ENCODE measurements around the gene MYO1A. TPM values are rescaled to one million over a fixed set of nuclear protein-coding genes. Genes with fewer than 3 reads are reported as not detected.

The MYO1A gene
- total RNA-seq, 4 donors from 2014 or later, result 0.56 to 1.2 TPM; not detected in 2

GRCh38 chr12:57090924-57091637, 41.2 kb upstream of the MYO1A start:
- intact Hi-C loops (cut with DNase I; ENCODE audit: low total_unique reads) (loop anchor here (2.0 kb wide), 1 partner anchor 22 kb away; no protein-coding TSS in a partner anchor), in situ Hi-C loops (cut with MboI; ENCODE audit: low sequenced_read_pairs in 4 of 4) (no loop called here)
- peaks cover 0 to 33% of the 10 kb centered on the region in 2 donors for H3K4me1 ChIP-seq
- no peak for TF ChIP-seq POLR2A (IDR thresholded peaks at IDR 0.05)
- no peak for TF ChIP-seq CTCF (IDR thresholded peaks at IDR 0.05 in 4 of 5, conservative IDR thresholded peaks at IDR 0.05 in 1 of 5)
- H3K4me3 ChIP-seq, result peak overlapping the region in 2 of 4 donors; percentile 9 to 85
- peak overlapping the region in 3 of 4 donors; percentile 82 to 95 (median 94) for H3K27ac ChIP-seq
- ATAC-seq, result no peak
- no peaks in the 10 kb centered on the region for H3K9me3 ChIP-seq
- no peaks in the 10 kb centered on the region for H3K27me3 ChIP-seq
- DNase-seq, result no peak
- H3K36me3 ChIP-seq, result peaks cover 0 to 12% of the 10 kb centered on the region in 2 donors

DNA sequence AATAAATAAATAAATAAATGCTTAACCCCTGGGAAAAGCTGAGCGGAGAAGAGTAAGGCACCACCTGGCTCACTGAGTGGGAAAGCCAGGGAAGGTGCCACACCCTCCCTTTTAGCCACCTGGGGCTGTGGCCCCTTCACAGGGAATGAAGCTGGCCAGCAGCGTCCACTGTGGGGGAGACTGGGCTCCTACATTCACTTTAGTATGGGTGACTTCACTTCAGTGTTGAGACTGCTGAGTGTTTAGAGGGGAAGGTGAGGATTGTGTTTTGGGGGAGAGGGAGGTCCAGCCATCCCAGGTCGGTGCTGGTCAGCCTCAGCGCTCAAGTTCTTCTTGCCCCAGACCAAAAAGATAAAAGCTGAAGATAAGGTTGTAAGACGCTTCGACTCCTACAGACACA, 40.6 kb upstream of the MYO1A start:
- Histone ChIP-seq H3K36me3 (peaks cover 0 to 12% of the 10 kb centered on the region in 2 donors), H3K4me1 (peaks cover 0 to 33% of the 10 kb centered on the region in 2 donors), H3K9me3 (no peaks in the 10 kb centered on the region), H3K27ac (peak overlapping the region; percentile 82 to 97 (median 94)), H3K27me3 (no peaks in the 10 kb centered on the region), H3K4me3 (peak overlapping the region; percentile 84 to 87 (median 85))
- in situ Hi-C loops (cut with MboI; ENCODE audit: low sequenced_read_pairs in 4 of 4) (no loop called here), intact Hi-C loops (cut with DNase I; ENCODE audit: low total_unique reads) (loop anchor here (2.0 kb wide), 1 partner anchor 22 kb away; no protein-coding TSS in a partner anchor)
- ATAC-seq, result no peak
- no peak for DNase-seq
- no peak for TF ChIP-seq POLR2A (IDR thresholded peaks at IDR 0.05)
- no peak for TF ChIP-seq CTCF (IDR thresholded peaks at IDR 0.05 in 4 of 5, conservative IDR thresholded peaks at IDR 0.05 in 1 of 5)

DNA sequence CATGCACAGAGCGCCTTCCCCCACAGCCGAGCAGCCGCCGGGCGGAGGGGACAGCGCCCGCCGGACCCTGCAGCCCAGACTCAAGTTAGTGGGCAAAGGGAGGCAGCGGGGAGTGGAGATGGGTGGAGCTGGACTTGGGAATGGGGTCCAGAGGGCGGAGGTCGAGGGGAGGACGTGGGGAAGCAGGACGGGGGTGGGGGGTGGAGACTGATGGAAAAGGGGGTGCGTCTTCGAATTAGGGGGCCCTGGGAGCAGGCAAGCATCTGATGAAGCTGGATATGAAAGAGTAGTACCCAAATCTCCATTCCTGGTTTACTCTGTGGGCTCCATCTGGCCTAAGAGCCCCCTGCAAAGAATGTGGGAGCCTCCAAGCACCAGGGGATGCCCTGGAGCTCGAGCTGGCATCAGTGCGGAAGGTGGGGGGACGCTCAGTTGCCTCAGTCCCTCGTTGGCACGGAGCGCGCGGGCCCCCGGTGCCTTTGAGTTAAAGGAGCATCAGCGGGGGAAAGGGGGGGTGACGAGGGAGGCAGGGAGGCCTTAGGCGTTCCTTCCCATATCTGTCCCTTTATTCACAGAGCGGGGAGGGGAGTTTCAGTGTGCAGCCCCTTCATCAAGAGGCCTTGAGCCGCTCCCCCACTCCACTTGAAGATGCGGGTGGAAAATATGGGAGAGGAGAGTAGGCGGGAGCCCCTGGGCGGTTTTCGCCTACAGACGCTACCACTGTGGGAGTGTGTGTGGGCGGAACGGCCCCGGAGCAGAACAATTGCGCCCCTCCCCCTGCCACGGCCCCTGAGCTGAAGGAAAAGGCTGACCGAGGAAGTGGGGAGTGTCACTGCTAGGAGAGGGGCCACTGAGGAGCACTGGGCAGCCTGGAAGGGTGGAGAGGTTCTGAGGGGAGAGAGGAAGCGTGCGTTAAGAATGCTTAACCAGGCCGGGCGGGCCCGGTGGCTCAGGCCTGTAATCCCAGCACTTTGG, 39.6 kb upstream of the MYO1A start:
- in situ Hi-C loops (cut with MboI; ENCODE audit: low sequenced_read_pairs in 4 of 4), result no loop called here
- intact Hi-C loops (cut with DNase I; ENCODE audit: low total_unique reads), result loop anchor here (2.0 to 10.0 kb wide), 5 partner anchors 21 to 1365 kb away; partner anchors contain the start of genes BAZ2A, CD63, DDIT3 and LRP1
- peaks cover 0 to 33% of the 10 kb centered on the region in 2 donors for H3K4me1 ChIP-seq

More for the DNA sequence above, 39.6 kb upstream of the MYO1A start:
- Histone ChIP-seq H3K27me3 (no peaks in the 10 kb centered on the region), H3K9me3 (no peaks in the 10 kb centered on the region), H3K27ac (peak overlapping the region; percentile 82 to 97 (median 94)), H3K4me3 (peak overlapping the region; percentile 84 to 87 (median 85)), H3K36me3 (peaks cover 0 to 8% of the 10 kb centered on the region in 2 donors)
- DNase-seq, result peak in 1 of 2 donors; percentile 55
- no peak for ATAC-seq
- TF ChIP-seq CTCF (IDR thresholded peaks at IDR 0.05 in 4 of 5, conservative IDR thresholded peaks at IDR 0.05 in 1 of 5), result no peak
- TF ChIP-seq POLR2A (IDR thresholded peaks at IDR 0.05), result peak in 1 of 2 donors; percentile 39

All from gastrocnemius medialis (tissue), 4 donors.